Pancreas (tissue), 10 donors: ENCODE data around the gene DNAJB6. TPM values are rescaled to one million over a fixed set of nuclear protein-coding genes. Genes with fewer than 3 reads are reported as not detected.

Experiments
- ATAC-seq, 4 donors: fragments of 200-7000 bp; cut with Tn5 transposase; one replicate each; pipeline versions ENCODE4 v1.8.0 to v1.9.1; 2020; ENCODE audit warnings: mild to moderate bottlenecking in 4 of 4, moderate library complexity in 4 of 4
- DNase-seq, 6 donors: peaks; one replicate each; pipeline ENCODE4 v3.0.0-alpha.2; 2020
- FAIRE-seq: peaks from 2 replicates; lab custom pipeline; 2012; peaks lifted over from hg19 to GRCh38; lab: Jason Lieb, UNC
- H3K27ac ChIP-seq, 4 donors: fragments of 200-600 bp; sonication (generic); 1 replicate in 3 of 4; 2 replicates in 1 of 4; pipeline versions ENCODE4 v1.5.0 to v1.8.0; 2020
- H3K27me3 ChIP-seq, 4 donors: fragments of 200-600 bp; one replicate each; pipeline ENCODE4 v1.8.0; 2021
- H3K36me3 ChIP-seq, 3 donors: fragments of 200-600 bp; sonication (generic) in 1 of 3; one replicate each; pipeline versions ENCODE4 v1.5.0 to v1.8.0; 2020 to 2021
- H3K4me1 ChIP-seq, 3 donors: fragments of 200-600 bp; one replicate each; pipeline ENCODE4 v1.8.0; 2021
- H3K4me3 ChIP-seq, 4 donors: fragments of 200-600 bp; sonication (generic) in 2 of 4; one replicate each; pipeline versions ENCODE4 v1.5.0 to v1.8.0; 2020 to 2021
- H3K9me3 ChIP-seq, 4 donors: fragments of 200-600 bp; one replicate each; pipeline ENCODE4 v1.8.0; 2021
- CTCF ChIP-seq, 4 donors: fragments of 200-600 bp; sonication (generic) in 3 of 4; IDR thresholded peaks; one replicate each; pipeline versions ENCODE4 v1.5.0 to v1.8.0; 2021; ENCODE audit warnings: antibody characterized with exemption in 4 of 4
- WGBS, 2 donors: extraction: QIAGEN DNeasy Blood & Tissue Kit; methylation state at CpG; one replicate each; pipeline ENCODE4 v1.1.7; 2013; 5-methylcytosine and 5-hydroxymethylcytosine counted together
- intact Hi-C, 3 donors: fragments of 100-400 bp; cut with DNase I; formaldehyde crosslinking; loops; one replicate each; pipeline versions ENCODE4 v1.11.1 to v1.14.2; 2022
- polyA plus RNA-seq, 2 donors: library from polyadenylated mRNA; stranded (reverse); fragments of 200-250 nt; gene quantifications; one replicate each; pipeline ENCODE4 v1.2.3, GENCODE V29; 2013
- total RNA-seq, 6 donors: library from RNA; stranded (reverse); fragmentation: NEBNext Ultra II Directional in 4 of 6; extraction: Animal tissue kit (Norgen Biotek cat#: 25700) in 4 of 6; gene quantifications; one replicate each; pipeline versions ENCODE4 v1.2.1 to v1.2.4, GENCODE V29; 2021 to 2023
- donor health status: healthy with polysubstance abuse.
- donor health status: DM: no; HTN: no; CAD: no; lungs with moderate emphysema.
- donor health status: DM: no; HTN: no; CAD: no.
- donor health status: control.
- donor health status: control.
- donor health status: Bipolar disorder and iron deficiency.
- donor health status: DM: yes; HTN: yes; CAD: no.
- donor health status: DM: no; HTN: no; CAD: no.
- donor health status: DM: no; HTN: no; CAD: no.
- donor health status: DM: yes; HTN: yes; CAD: no.

DNAJB6 gene
- total and polyA plus RNA-seq, 8 donors: 23.0 to 49.4 (median 32.6) TPM

- FAIRE-seq: no peak
- intact Hi-C loops: no loop called here
- Histone ChIP-seq H3K4me3 (no peak overlapping the region), H3K27ac (no peak overlapping the region), H3K9me3 (no peaks in the 10 kb centered on the region), H3K4me1 (no peaks in the 10 kb centered on the region), H3K27me3 (no peaks in the 10 kb centered on the region), H3K36me3 (peaks cover 0 to 4% (median 0%) of the 10 kb centered on the region in 3 donors)
- DNase-seq: no peak
- TF ChIP-seq CTCF (IDR thresholded peaks at IDR 0.05): no peak
- 97% methylated on average over 30 of the region's 30 CpGs for WGBS, 2 donors
- ATAC-seq: no peak
These were observed 79.2 kb downstream of the DNAJB6 start for GRCh38 chr7:157416011-157416410.

DNA sequence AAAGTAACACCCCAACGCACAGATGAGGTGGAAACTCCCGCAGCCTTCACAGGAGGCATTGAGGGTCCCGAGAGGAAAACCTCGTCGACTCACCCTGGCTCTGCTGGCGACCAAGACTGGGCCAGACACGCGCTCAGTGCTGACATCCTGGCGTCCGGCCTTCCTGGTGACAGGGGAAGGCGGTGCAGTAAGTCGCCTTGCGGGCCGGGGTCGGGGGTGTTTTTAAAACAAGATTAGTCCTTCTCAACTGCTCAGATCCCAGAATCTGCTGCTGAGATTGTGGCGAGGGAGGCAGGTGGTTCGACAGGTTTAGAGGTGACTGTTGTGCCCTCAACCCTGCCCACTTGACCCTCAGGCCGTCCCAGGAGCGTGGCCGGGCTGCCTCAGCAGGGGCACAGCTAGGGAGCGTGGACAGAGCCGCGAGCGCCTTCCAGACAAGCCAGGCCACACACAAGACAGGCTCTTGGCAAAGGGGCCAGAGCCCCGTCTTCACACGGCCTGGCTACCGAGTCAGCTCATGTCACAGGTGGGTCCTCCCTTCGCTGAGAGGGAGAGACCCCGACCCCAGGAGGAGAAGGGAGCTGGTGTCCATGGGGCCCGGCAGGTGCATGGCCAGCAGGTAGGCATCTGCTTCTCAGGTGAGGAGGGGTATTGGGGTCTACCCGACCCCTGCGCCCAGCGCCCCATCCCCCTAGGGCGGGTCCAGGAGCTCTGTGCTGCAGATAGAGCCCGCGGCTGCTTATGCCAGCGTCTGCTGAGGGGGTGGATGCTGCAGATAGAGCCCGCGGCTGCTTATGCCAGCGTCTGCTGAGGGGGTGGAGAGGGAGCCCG, 81.6 kb downstream of the DNAJB6 start:
- no peaks in the 10 kb centered on the region for H3K9me3 ChIP-seq
- no peaks in the 10 kb centered on the region for H3K27me3 ChIP-seq
- H3K27ac ChIP-seq: no peak overlapping the region
- TF ChIP-seq CTCF (IDR thresholded peaks at IDR 0.05): no peak
- peaks cover 0 to 4% (median 0%) of the 10 kb centered on the region in 3 donors for H3K36me3 ChIP-seq
- ATAC-seq (no peak), FAIRE-seq (no peak), DNase-seq (no peak)
- intact Hi-C loops: no loop called here
- 93% methylated on average over 38 to 41 of the region's 41 CpGs for WGBS, 2 donors
- H3K4me1 ChIP-seq: no peaks in the 10 kb centered on the region
- no peak overlapping the region for H3K4me3 ChIP-seq

- WGBS, 2 donors: 93 to 97% methylated on average over 8 of the region's 8 CpGs
- no peak overlapping the region for H3K27ac ChIP-seq
- ATAC-seq: no peak
- peaks cover 0 to 4% (median 0%) of the 10 kb centered on the region in 3 donors for H3K36me3 ChIP-seq
- no peak for DNase-seq
- FAIRE-seq: no peak
- H3K4me3 ChIP-seq: no peak overlapping the region
- intact Hi-C loops: no loop called here
- no peak for TF ChIP-seq CTCF (IDR thresholded peaks at IDR 0.05)
- H3K27me3 ChIP-seq: no peaks in the 10 kb centered on the region
- H3K9me3 ChIP-seq: no peaks in the 10 kb centered on the region
- H3K4me1 ChIP-seq: no peaks in the 10 kb centered on the region
These were observed 82.2 kb downstream of the DNAJB6 start for GRCh38 chr7:157419035-157419293.

DNA sequence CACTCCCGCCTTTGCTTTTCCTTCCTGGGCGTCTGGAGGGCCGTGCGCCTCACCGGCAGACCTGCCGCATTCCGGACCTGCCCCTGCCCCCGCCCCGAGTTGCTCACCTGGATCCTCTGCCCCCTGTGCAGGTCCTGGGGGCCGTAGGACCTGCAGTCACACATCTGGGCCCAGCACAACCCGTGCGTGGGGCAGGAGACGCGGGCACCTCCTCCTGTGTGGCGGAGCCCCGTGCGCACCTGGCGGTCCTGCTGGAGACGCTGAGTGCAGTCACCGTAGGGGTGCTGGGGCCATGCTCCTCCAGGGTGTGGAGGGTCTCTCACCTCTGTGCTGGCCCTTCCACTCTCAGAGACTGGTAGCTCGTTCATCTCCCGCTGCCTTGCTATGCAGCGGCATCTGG, 85.5 kb downstream of the DNAJB6 start:
- no peak overlapping the region for H3K27ac ChIP-seq
- intact Hi-C loops: no loop called here
- no peaks in the 10 kb centered on the region for H3K9me3 ChIP-seq
- ATAC-seq (no peak), DNase-seq (no peak), FAIRE-seq (no peak)
- H3K27me3 ChIP-seq: no peaks in the 10 kb centered on the region
- no peaks in the 10 kb centered on the region for H3K4me1 ChIP-seq
- TF ChIP-seq CTCF (IDR thresholded peaks at IDR 0.05): no peak
- H3K4me3 ChIP-seq: no peak overlapping the region
- H3K36me3 ChIP-seq: no peaks in the 10 kb centered on the region
- 91 to 92% methylated on average over 23 of the region's 23 CpGs for WGBS, 2 donors

- Histone ChIP-seq H3K36me3 (no peaks in the 10 kb centered on the region), H3K4me1 (no peaks in the 10 kb centered on the region), H3K27ac (no peak overlapping the region), H3K27me3 (no peaks in the 10 kb centered on the region), H3K4me3 (no peak overlapping the region), H3K9me3 (no peaks in the 10 kb centered on the region)
- DNase-seq: no peak
- no peak for ATAC-seq
- WGBS, 2 donors: 68 to 78% methylated on average over 12 of the region's 12 CpGs
- intact Hi-C loops: no loop called here
- no peak for TF ChIP-seq CTCF (IDR thresholded peaks at IDR 0.05)
- FAIRE-seq: no peak
These were observed 86.5 kb downstream of the DNAJB6 start for GRCh38 chr7:157423348-157423747.
